Measurements from ENCODE around the gene ZNF620.

The ZNF620 gene

GRCh38 chr3:40463579-40463978, 42.3 kb upstream of the ZNF620 start:
- no peak overlapping the region for H3K27ac ChIP-seq
- H3K36me3 ChIP-seq, result peaks cover 80 to 99% (median 95%) of the 10 kb centered on the region in 11 experiments
- H3K4me3 ChIP-seq, result no peak overlapping the region
- peaks cover 8 to 46% (median 36%) of the 10 kb centered on the region in 10 experiments for H3K4me1 ChIP-seq
- H3K4me2 ChIP-seq, result no peak overlapping the region; a peak in 1 of 22 replicates
- no peak overlapping the region for H3K9ac ChIP-seq
- no peaks in the 10 kb centered on the region for H3K27me3 ChIP-seq
- H3K9me3 ChIP-seq (replicated peaks in 1 of 11), result no peaks in the 10 kb centered on the region
- H4K20me1 ChIP-seq, result peaks cover 15 to 96% (median 88%) of the 10 kb centered on the region in 11 experiments; a peak in 21 of 22 replicates
- no peak for TF ChIP-seq Cebpa-rat (IDR thresholded peaks at IDR 0.05)

- peak overlapping the region in 1 of 11 experiments; percentile 3; a peak in 1 of 22 replicates for H3K9ac ChIP-seq
- H3K27ac ChIP-seq, result peak overlapping the region in 2 of 11 experiments; percentile 2 to 7; a peak in 1 of 22 replicates
- peaks cover 0 to 37% (median 26%) of the 10 kb centered on the region in 10 experiments; a peak in 17 of 20 replicates for H3K4me1 ChIP-seq
- no peak overlapping the region for H3K4me3 ChIP-seq
- no peak overlapping the region; a peak in 1 of 22 replicates for H3K4me2 ChIP-seq
- H3K27me3 ChIP-seq, result no peaks in the 10 kb centered on the region
- H3K36me3 ChIP-seq, result peaks cover 70 to 92% (median 86%) of the 10 kb centered on the region in 11 experiments
- no peaks in the 10 kb centered on the region for H3K9me3 ChIP-seq (replicated peaks in 1 of 11)
- H4K20me1 ChIP-seq, result peaks cover 6 to 86% (median 79%) of the 10 kb centered on the region in 11 experiments; a peak in 21 of 22 replicates
- no peak for TF ChIP-seq Cebpa-rat (IDR thresholded peaks at IDR 0.05)
Observed at GRCh38 chr3:40464339-40465110, 41.3 kb upstream of the ZNF620 start.

- H3K4me3 ChIP-seq, result no peak overlapping the region
- no peak overlapping the region for H3K4me2 ChIP-seq
- H3K4me1 ChIP-seq, result peaks cover 0 to 33% (median 23%) of the 10 kb centered on the region in 10 experiments; a peak in 16 of 20 replicates
- TF ChIP-seq Cebpa-rat (IDR thresholded peaks at IDR 0.05), result no peak
- 0 out of 22 replicates have a peak overlapping the region, but pooled peaks of 1 of the 11 experiments have one; percentile 2 for H3K27ac ChIP-seq
- H3K9me3 ChIP-seq (replicated peaks in 1 of 11), result no peaks in the 10 kb centered on the region
- H3K9ac ChIP-seq, result no peak overlapping the region
- H4K20me1 ChIP-seq, result peaks cover 6 to 81% (median 73%) of the 10 kb centered on the region in 11 experiments; a peak in 21 of 22 replicates
- H3K27me3 ChIP-seq, result no peaks in the 10 kb centered on the region
- peaks cover 66 to 87% (median 80%) of the 10 kb centered on the region in 11 experiments for H3K36me3 ChIP-seq
Observed at GRCh38 chr3:40465111-40465407, 40.8 kb upstream of the ZNF620 start.

- H3K9me3 ChIP-seq (replicated peaks in 1 of 11), result no peaks in the 10 kb centered on the region
- TF ChIP-seq Cebpa-rat (IDR thresholded peaks at IDR 0.05), result no peak
- H4K20me1 ChIP-seq, result peaks cover 6 to 77% (median 69%) of the 10 kb centered on the region in 11 experiments; a peak in 21 of 22 replicates
- no peak overlapping the region for H3K4me2 ChIP-seq
- H3K4me3 ChIP-seq, result no peak overlapping the region
- H3K27me3 ChIP-seq, result no peaks in the 10 kb centered on the region
- H3K36me3 ChIP-seq, result peaks cover 62 to 83% (median 76%) of the 10 kb centered on the region in 11 experiments
- H3K27ac ChIP-seq, result no peak overlapping the region
- no peak overlapping the region for H3K9ac ChIP-seq
- H3K4me1 ChIP-seq, result peaks cover 0 to 29% (median 19%) of the 10 kb centered on the region in 10 experiments; a peak in 15 of 20 replicates
Observed at GRCh38 chr3:40465456-40465855, 40.4 kb upstream of the ZNF620 start.

- H3K27ac ChIP-seq, result no peak overlapping the region
- no peak overlapping the region for H3K9ac ChIP-seq
- peaks cover 0 to 51% (median 44%) of the 10 kb centered on the region in 11 experiments; a peak in 20 of 22 replicates for H4K20me1 ChIP-seq
- no peak overlapping the region for H3K4me3 ChIP-seq
- no peaks in the 10 kb centered on the region for H3K27me3 ChIP-seq
- peaks cover 36 to 57% (median 51%) of the 10 kb centered on the region in 11 experiments for H3K36me3 ChIP-seq
- H3K9me3 ChIP-seq (replicated peaks in 1 of 11), result no peaks in the 10 kb centered on the region
- no peak overlapping the region for H3K4me2 ChIP-seq
- TF ChIP-seq Cebpa-rat (IDR thresholded peaks at IDR 0.05), result no peak
- peaks cover 0 to 14% (median 8%) of the 10 kb centered on the region in 10 experiments; a peak in 7 of 20 replicates for H3K4me1 ChIP-seq
Observed at GRCh38 chr3:40468018-40468417, 37.8 kb upstream of the ZNF620 start.

GRCh38 chr3:40470701-40471100, 35.1 kb upstream of the ZNF620 start:
- H3K27me3 ChIP-seq, result no peaks in the 10 kb centered on the region
- H4K20me1 ChIP-seq, result peaks cover 0 to 25% (median 17%) of the 10 kb centered on the region in 11 experiments; a peak in 13 of 22 replicates
- no peak overlapping the region for H3K4me2 ChIP-seq
- no peak for TF ChIP-seq Cebpa-rat (IDR thresholded peaks at IDR 0.05)
- H3K9me3 ChIP-seq (replicated peaks in 1 of 11), result no peaks in the 10 kb centered on the region
- no peaks in the 10 kb centered on the region for H3K4me1 ChIP-seq
- no peak overlapping the region for H3K27ac ChIP-seq
- H3K36me3 ChIP-seq, result peaks cover 11 to 30% (median 24%) of the 10 kb centered on the region in 11 experiments; a peak in 21 of 22 replicates
- H3K9ac ChIP-seq, result no peak overlapping the region
- H3K4me3 ChIP-seq, result no peak overlapping the region

- TF ChIP-seq Cebpa-rat (IDR thresholded peaks at IDR 0.05), result no peak
- no peaks in the 10 kb centered on the region for H4K20me1 ChIP-seq
- H3K4me2 ChIP-seq, result peak within 1 kb of the TSS; percentile 71 to 98 (median 86)
- H3K9ac ChIP-seq, result peak within 1 kb of the TSS; percentile 84 to 93 (median 89)
- H3K27ac ChIP-seq, result peak within 1 kb of the TSS; percentile 83 to 94 (median 90)
- H3K36me3 ChIP-seq, result peaks cover 14 to 36% (median 28%) of the 10 kb centered on the region in 11 experiments
- H3K27me3 ChIP-seq, result no peaks in the 10 kb centered on the region
- H3K4me3 ChIP-seq, result peak within 1 kb of the TSS; percentile 71 to 88 (median 76)
- H3K4me1 ChIP-seq, result peaks cover 12 to 26% (median 20%) of the 10 kb centered on the region in 10 experiments
- H3K9me3 ChIP-seq (replicated peaks in 1 of 11), result no peaks in the 10 kb centered on the region
Observed at GRCh38 chr3:40476478-40477470, 29.1 kb upstream of the ZNF620 start, which contains the start of gene ZNF619. TSS of gene ZNF619 (plus strand) at chr3:40477122. CDS start at chr3:40477980, 858 bp downstream.

GRCh38 chr3:40477666-40478065, 28.2 kb upstream of the ZNF620 start:
- Histone ChIP-seq H3K9me3 (replicated peaks in 1 of 11) (no peaks in the 10 kb centered on the region), H3K4me2 (peak overlapping the region; percentile 71 to 98 (median 86)), H4K20me1 (no peaks in the 10 kb centered on the region), H3K4me1 (peaks cover 12 to 29% (median 21%) of the 10 kb centered on the region in 10 experiments), H3K4me3 (peak overlapping the region; percentile 71 to 88 (median 76)), H3K9ac (peak overlapping the region; percentile 84 to 93 (median 89)), H3K36me3 (peaks cover 23 to 45% (median 37%) of the 10 kb centered on the region in 11 experiments), H3K27ac (peak overlapping the region; percentile 83 to 94 (median 90); a peak in 19 of 22 replicates), H3K27me3 (no peaks in the 10 kb centered on the region)
- no peak for TF ChIP-seq Cebpa-rat (IDR thresholded peaks at IDR 0.05)
